WTC11 (cell line): ENCODE results near the gene IL11RA.

Source experiments
- ATF3 ChIP-seq: sonication (generic); formaldehyde crosslinking; conservative IDR thresholded peaks from 2 replicates; pipeline ENCODE4 v1.8.1; 2022; ENCODE audit warnings: mild to moderate bottlenecking, missing genetic modification reagents
- ATF6 ChIP-seq: sonication (generic); formaldehyde crosslinking; IDR thresholded peaks from 2 replicates; pipeline ENCODE4 v1.8.1; 2023; ENCODE audit warnings: mild to moderate bottlenecking, missing genetic modification reagents
- CTCF ChIP-seq: fragments of 200-600 bp; IDR thresholded peaks from 2 replicates; pipeline ENCODE4 v1.8.0; 2022; ENCODE audit warnings: antibody characterized with exemption
- E2F1 ChIP-seq: sonication (generic); formaldehyde crosslinking; IDR thresholded peaks from 2 replicates; pipeline ENCODE4 v1.8.0; 2022; ENCODE audit warnings: mild to moderate bottlenecking, missing genetic modification reagents
- E2F4 ChIP-seq: sonication (generic); formaldehyde crosslinking; IDR thresholded peaks from 2 replicates; pipeline ENCODE4 v1.8.1; 2022; ENCODE audit warnings: low read depth, mild to moderate bottlenecking, moderate library complexity, missing genetic modification reagents, borderline replicate concordance
- E2F5 ChIP-seq: sonication (generic); formaldehyde crosslinking; IDR thresholded peaks from 2 replicates; pipeline ENCODE4 v1.8.1; 2022; ENCODE audit warnings: mild to moderate bottlenecking, moderate library complexity, missing genetic modification reagents
- ELF4 ChIP-seq: sonication (generic); formaldehyde crosslinking; IDR thresholded peaks from 2 replicates; pipeline ENCODE4 v1.8.1; 2022; ENCODE audit warnings: low read depth, mild to moderate bottlenecking, moderate library complexity, missing genetic modification reagents
- FOXP1 ChIP-seq: sonication (generic); formaldehyde crosslinking; IDR thresholded peaks from 2 replicates; pipeline ENCODE4 v1.8.0; 2022; ENCODE audit warnings: missing genetic modification reagents, mild to moderate bottlenecking, moderate library complexity, borderline replicate concordance
- GABPB1 ChIP-seq: sonication (generic); formaldehyde crosslinking; IDR thresholded peaks from 2 replicates; pipeline ENCODE4 v1.8.1; 2023; ENCODE audit warnings: mild to moderate bottlenecking, missing genetic modification reagents
- IRF1 ChIP-seq: sonication (generic); formaldehyde crosslinking; IDR thresholded peaks from 2 replicates; pipeline ENCODE4 v1.8.0; 2023; ENCODE audit warnings: missing genetic modification reagents
- MYBL2 ChIP-seq: sonication (generic); formaldehyde crosslinking; IDR thresholded peaks from 2 replicates; pipeline ENCODE4 v1.8.1; 2023; ENCODE audit warnings: mild to moderate bottlenecking, moderate library complexity, missing genetic modification reagents
- ZNF317 ChIP-seq: sonication (generic); formaldehyde crosslinking; IDR thresholded peaks from 2 replicates; pipeline ENCODE4 v1.8.1; 2023; ENCODE audit warnings: low read depth, mild to moderate bottlenecking, moderate library complexity, missing genetic modification reagents, borderline replicate concordance
- ZNF396 ChIP-seq: fragments of 250-450 bp; sonication (Bioruptor Pico); IDR thresholded peaks from 2 replicates; pipeline ENCODE4 v1.8.0; 2021; ENCODE audit warnings: mild to moderate bottlenecking, moderate library complexity, borderline replicate concordance
- ZNF425 ChIP-seq: fragments of 250-450 bp; sonication (Bioruptor Pico); conservative IDR thresholded peaks from 2 replicates; pipeline ENCODE4 v1.9.0; 2021; ENCODE audit warnings: mild to moderate bottlenecking

- TF ChIP-seq E2F4 (CRISPR knock-in tag) (no peak), E2F1 (no peak), E2F5 (no peak), GABPB1 (no peak), ATF3 (CRISPR knock-in tag) (no peak), ELF4 (CRISPR knock-in tag) (no peak), ZNF396 (CRISPR knock-in tag) (no peak), FOXP1 (CRISPR knock-in tag) (no peak), CTCF (no peak), ZNF425 (no peak), ZNF317 (CRISPR knock-in tag) (no peak), ATF6 (CRISPR knock-in tag) (no peak), MYBL2 (CRISPR knock-in tag) (no peak), IRF1 (CRISPR knock-in tag) (no peak)
Measured at GRCh38 chr9:34607331-34607730, 44.7 kb upstream of the IL11RA start.
